Measurements from ENCODE around the gene LRRC42.

LRRC42 gene

DNA sequence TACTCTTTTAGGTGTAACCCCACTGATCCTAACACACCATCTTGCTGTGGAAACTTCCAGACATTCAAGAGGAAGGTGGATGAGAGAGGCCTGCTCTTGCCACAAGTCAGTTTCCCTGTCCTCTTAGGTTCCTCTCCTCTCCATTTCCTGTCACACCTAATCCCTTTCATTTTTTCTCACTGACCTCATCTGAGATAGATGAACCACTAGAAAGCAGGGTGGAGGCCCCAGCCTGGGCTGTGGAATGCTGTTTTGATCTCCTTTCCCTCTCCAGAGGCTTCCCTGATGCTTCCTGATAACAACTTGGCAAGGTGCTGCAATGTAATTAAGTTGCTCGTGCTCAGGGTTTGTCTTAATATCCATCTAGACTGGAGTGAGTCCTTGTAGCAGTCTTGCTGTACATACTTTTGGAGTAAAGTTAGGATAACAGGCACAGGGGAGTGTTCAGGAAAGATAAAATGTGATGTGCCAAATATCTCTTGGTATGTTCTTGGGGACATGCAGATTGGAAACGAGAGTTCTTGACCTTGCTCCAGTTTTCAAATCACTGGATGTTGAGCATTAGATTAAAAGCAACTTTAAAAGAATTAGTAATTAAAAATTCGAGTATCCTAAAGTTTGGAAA is 11.2 kb downstream of the LRRC42 start:
- no peak overlapping the region for H3K4me3 ChIP-seq (replicated peaks in 1 of 2; ENCODE audit: low read depth in 2 of 2, low read length in 2 of 2)
- peak; percentile 35 to 61 for DNase-seq (ENCODE audit: low read depth in 2 of 2)
- no peak for TF ChIP-seq CTCF (IDR thresholded peaks at IDR 0.05; ENCODE audit: low read depth, low read length)

- no peak overlapping the region for H3K4me3 ChIP-seq (replicated peaks in 1 of 2; ENCODE audit: low read depth in 2 of 2, low read length in 2 of 2)
- TF ChIP-seq CTCF (IDR thresholded peaks at IDR 0.05; ENCODE audit: low read depth, low read length), result peak; percentile 41
- DNase-seq (ENCODE audit: low read depth in 2 of 2), result peak; percentile 48
These were observed 13.6 kb downstream of the LRRC42 start for GRCh38 chr1:53959664-53960250.

DNA sequence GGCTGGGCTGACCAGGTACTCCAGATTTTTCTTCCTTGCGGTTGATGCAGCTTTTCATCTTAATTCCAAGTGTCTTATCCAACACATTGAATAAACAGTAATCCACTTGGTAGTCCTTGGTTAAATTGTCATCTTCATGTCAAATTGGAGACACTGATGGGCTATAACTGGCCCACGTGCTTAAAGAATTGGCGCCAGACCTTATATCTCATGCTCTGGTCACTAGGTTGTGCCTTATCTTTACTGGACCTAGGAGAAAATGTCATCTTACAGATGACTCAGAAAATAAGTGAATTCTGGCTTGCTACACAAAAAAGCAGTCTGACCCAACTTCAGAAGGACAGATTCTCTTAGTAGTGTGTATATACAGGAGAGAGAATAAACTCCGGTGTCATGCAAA is 16.2 kb downstream of the LRRC42 start:
- H3K4me3 ChIP-seq (replicated peaks in 1 of 2; ENCODE audit: low read depth in 2 of 2, low read length in 2 of 2), result no peak overlapping the region
- TF ChIP-seq CTCF (IDR thresholded peaks at IDR 0.05; ENCODE audit: low read depth, low read length), result no peak
- DNase-seq (ENCODE audit: low read depth in 2 of 2), result no peak

- H3K4me3 ChIP-seq (replicated peaks in 1 of 2; ENCODE audit: low read depth in 2 of 2, low read length in 2 of 2), result no peak overlapping the region
- no peak for TF ChIP-seq CTCF (IDR thresholded peaks at IDR 0.05; ENCODE audit: low read depth, low read length)
- DNase-seq (ENCODE audit: low read depth in 2 of 2), result no peak
These were observed 17.3 kb downstream of the LRRC42 start for GRCh38 chr1:53963460-53963859.

DNA sequence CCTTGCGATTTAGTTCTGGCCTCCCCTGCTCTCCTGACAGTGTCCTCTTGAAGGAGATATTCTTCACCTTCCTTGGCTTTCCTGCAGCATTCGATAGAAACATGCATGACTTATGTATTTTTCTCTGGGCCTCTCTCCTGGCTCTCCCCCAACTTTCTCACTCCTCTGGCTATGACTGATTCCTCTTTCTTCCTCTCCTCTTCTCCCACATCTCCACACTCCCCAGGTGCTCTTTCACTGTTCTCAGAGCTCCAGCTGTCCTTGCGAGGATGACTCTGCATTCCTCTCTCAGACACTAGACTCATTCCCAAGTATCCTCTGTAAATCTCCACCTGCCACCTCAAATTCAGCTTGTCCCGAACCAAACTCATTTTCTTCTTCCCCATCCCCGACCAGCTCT is 18.0 kb downstream of the LRRC42 start:
- H3K4me3 ChIP-seq (replicated peaks in 1 of 2; ENCODE audit: low read depth in 2 of 2, low read length in 2 of 2), result no peak overlapping the region
- peak in 1 of 2 donors; percentile 39 for DNase-seq (ENCODE audit: low read depth in 2 of 2)
- no peak for TF ChIP-seq CTCF (IDR thresholded peaks at IDR 0.05; ENCODE audit: low read depth, low read length)

DNA sequence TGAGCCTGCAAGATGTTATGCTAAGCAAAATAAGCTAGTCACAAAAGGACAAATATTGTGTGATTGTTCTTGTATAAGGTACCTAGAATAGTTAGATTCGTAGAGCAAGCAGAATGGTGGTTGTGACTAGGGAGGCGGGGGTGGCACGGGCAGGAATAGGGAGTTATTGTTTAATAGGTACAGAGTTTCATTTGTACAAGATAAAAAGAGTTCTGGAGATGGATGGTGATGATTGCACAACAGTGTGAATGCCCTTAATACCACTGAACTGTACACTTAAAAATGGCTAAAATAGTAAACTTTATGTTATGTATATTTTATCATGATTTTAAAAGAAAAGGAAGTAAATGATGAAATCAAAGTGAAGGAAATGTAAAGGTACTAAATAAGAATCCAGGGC is 20.6 kb downstream of the LRRC42 start:
- no peak for TF ChIP-seq CTCF (IDR thresholded peaks at IDR 0.05; ENCODE audit: low read depth, low read length)

More for the DNA sequence above, 20.6 kb downstream of the LRRC42 start:
- H3K4me3 ChIP-seq (replicated peaks in 1 of 2; ENCODE audit: low read depth in 2 of 2, low read length in 2 of 2), result no peak overlapping the region
- DNase-seq (ENCODE audit: low read depth in 2 of 2), result no peak

Data from cardiac fibroblast (primary cell).